Aorta (tissue), 5 donors: ENCODE results near the gene RHOD. TPM values are rescaled to one million over a fixed set of nuclear protein-coding genes. Genes with fewer than 3 reads are reported as not detected.

Experiments
- ATAC-seq: fragments of 200-7000 bp; cut with Tn5 transposase; one replicate; pipeline ENCODE4 v1.9.1; 2022; ENCODE audit warnings: moderate library complexity; ENCODE audit not compliant: low FRiP score
- DNase-seq, 2 donors: peaks; one replicate each; pipeline ENCODE4 v3.0.0-alpha.2; 2020
- H3K27ac ChIP-seq, 2 donors: one replicate each; pipeline ENCODE4 v1.5.1; 2013; ENCODE audit warnings: low read length in 2 of 2, mild to moderate bottlenecking in 2 of 2, moderate library complexity in 2 of 2, control low read depth in 1 of 2, inconsistent platforms in 1 of 2, low read depth in 1 of 2
- H3K27me3 ChIP-seq, 2 donors: one replicate each; pipeline ENCODE4 v1.6.1; 2013; ENCODE audit warnings: control low read depth in 1 of 2, low read length in 1 of 2, mild to moderate bottlenecking in 1 of 2, moderate library complexity in 1 of 2; ENCODE audit not compliant: insufficient read depth in 2 of 2, control insufficient read depth in 1 of 2
- H3K36me3 ChIP-seq, 2 donors: one replicate each; pipeline ENCODE4 v1.6.1; 2013; ENCODE audit warnings: control low read depth in 1 of 2, low read length in 1 of 2, mild to moderate bottlenecking in 1 of 2; ENCODE audit not compliant: insufficient read depth in 2 of 2, control insufficient read depth in 1 of 2
- H3K4me1 ChIP-seq, 2 donors: one replicate each; pipeline ENCODE4 v1.6.1; 2013; ENCODE audit warnings: low read length in 2 of 2, control low read depth in 1 of 2, mild to moderate bottlenecking in 1 of 2, moderate library complexity in 1 of 2; ENCODE audit not compliant: insufficient read depth in 2 of 2, control insufficient read depth in 1 of 2
- H3K4me3 ChIP-seq, 2 donors: one replicate each; pipeline ENCODE4 v1.5.1; 2013; ENCODE audit warnings: low read length in 2 of 2, control low read depth in 1 of 2, mild to moderate bottlenecking in 1 of 2
- H3K9me3 ChIP-seq: one replicate; pipeline ENCODE4 v1.6.1; 2013; ENCODE audit warnings: mild to moderate bottlenecking, low read length; ENCODE audit not compliant: control insufficient read depth
- WGBS, 2 donors: extraction: QIAGEN DNeasy Blood & Tissue Kit; methylation state at CpG; one replicate each; pipeline ENCODE4 v1.1.7; 2013; 5-methylcytosine and 5-hydroxymethylcytosine counted together
- intact Hi-C, 2 donors: fragments of 100-400 bp; cut with DNase I; formaldehyde crosslinking; loops; one replicate each; pipeline versions ENCODE4 v1.14.2 to v1.15.0; 2022
- long read RNA-seq, 2 donors: library from polyadenylated mRNA; unstranded; transcript quantifications; one replicate each; pipeline ENCODE4 v2.0.0, GENCODE V29; 2020 to 2021
- polyA plus RNA-seq, 2 donors: library from polyadenylated mRNA; stranded (reverse); fragments of 200-250 nt; gene quantifications; one replicate each; pipeline ENCODE4 v1.2.3, GENCODE V29; 2013
- total RNA-seq, 2 donors: library from RNA; stranded (reverse); fragmentation: NEBNext Ultra II Directional; extraction: Animal tissue kit (Norgen Biotek cat#: 25700); gene quantifications; one replicate each; pipeline ENCODE4 v1.2.1, GENCODE V29; 2021
- donor health status: healthy with polysubstance abuse.
- donor health status: Bipolar disorder and iron deficiency.
- donor health status: DM: no; HTN: no; CAD: no.
- donor health status: DM: no; HTN: no; CAD: no.
- donor health status: DM: yes; HTN: yes; CAD: no.

The RHOD gene, protein sequence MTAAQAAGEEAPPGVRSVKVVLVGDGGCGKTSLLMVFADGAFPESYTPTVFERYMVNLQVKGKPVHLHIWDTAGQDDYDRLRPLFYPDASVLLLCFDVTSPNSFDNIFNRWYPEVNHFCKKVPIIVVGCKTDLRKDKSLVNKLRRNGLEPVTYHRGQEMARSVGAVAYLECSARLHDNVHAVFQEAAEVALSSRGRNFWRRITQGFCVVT
- total RNA-seq (10 to 100 TPM; 19.4 to 20.1 TPM), polyA plus RNA-seq (10 to 100 TPM; 28.4 to 33.6 TPM)
- long read RNA-seq, donor 1, transcript RHOD-201 (5 exons, 1,129 nt), result major isoform, 30 of 37 reads
- long read RNA-seq, donor 1, partial matches to known transcripts, result 1 of 37 reads
- long read RNA-seq, donor 1, other reads (novel, unspliced or antisense), result 4 of 37 reads
- long read RNA-seq, donor 2, transcript RHOD-201 (5 exons, 1,129 nt), result major isoform, 12 of 15 reads
- long read RNA-seq, donor 2, partial matches to known transcripts, result 0 of 15 reads
- long read RNA-seq, donor 2, other reads (novel, unspliced or antisense), result 2 of 15 reads

DNA sequence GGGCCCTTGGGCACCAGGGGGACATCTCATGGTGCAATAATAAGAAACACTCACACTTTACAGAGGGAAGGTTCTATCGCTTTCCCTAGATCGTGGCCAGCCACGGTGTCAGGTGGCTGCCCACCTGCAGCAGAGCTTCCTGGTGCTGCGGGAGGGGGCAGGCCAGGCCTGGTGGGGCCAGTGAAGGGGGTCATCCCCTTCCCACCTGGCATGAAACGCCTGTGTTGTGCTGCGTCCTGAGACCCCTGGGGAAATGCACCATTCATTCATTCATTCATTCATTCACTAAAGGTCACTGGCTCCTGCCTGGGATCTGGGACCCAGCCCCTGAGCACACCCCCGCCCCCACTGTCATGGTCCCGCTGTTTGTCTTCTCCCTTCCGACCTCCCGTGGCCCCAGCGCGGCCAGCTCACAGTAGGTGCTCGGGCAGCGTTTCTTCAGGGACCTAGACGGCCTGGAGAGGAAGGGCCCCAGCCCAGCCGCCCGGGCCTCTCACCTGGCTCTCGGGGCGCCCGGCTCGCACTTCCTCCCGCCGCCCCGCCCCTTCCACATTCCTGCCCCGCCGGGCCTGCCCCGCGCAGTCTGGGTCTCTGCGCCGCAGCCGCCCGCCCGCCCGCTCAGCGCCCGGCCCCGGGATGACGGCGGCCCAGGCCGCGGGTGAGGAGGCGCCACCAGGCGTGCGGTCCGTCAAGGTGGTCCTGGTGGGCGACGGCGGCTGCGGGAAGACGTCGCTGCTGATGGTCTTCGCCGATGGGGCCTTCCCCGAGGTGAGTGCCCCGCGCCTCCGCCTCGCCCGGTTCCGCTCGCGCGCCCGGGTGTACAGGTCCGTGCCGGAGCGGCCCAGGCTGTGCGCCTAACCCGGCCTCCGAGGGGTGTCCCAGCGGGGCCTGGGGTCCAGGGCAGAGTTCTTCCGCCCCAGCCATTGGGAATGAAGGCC is at the start of gene RHOD:
RHOD (plus strand) TSS at position 581 of the 938 bp plus-strand sequence; CDS start at position 637, 56 bp downstream.
- DNase-seq (peak in 1 of 2 donors; percentile 90), ATAC-seq (peak; percentile 60)
- no peaks in the 10 kb centered on the region for H3K27me3 ChIP-seq
- H3K27ac ChIP-seq, result peak within 1 kb of the TSS in 1 of 2 donors; percentile 39
- H3K36me3 ChIP-seq, result no peaks in the 10 kb centered on the region
- intact Hi-C loops, result no loop called here
- no peaks in the 10 kb centered on the region for H3K9me3 ChIP-seq
- H3K4me3 ChIP-seq, result peak within 1 kb of the TSS; percentile 39 to 48
- H3K4me1 ChIP-seq, result no peaks in the 10 kb centered on the region
- 2% methylated on average over 49 to 72 of the region's 72 CpGs for WGBS, 2 donors

DNA sequence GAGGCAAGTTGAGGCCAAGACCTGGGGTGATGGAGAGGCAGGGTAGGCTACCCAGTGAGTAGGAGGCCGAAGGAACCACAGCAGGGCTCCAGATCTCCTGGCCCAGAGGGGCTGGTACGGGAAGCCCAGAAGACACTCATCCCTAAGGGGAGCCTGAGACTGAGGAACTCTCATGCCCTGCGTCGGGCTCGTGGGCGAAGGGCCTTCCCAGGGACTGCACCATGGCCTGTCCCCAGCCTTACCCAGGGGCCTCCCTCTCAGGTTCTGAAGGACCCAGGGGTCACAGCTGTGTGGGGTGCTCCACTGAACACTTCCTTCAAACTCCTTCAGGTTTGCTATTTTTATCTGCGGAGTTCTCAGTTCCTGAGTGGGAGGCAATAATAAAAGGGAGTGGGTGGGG is 49.5 kb upstream of the RHOD start:
- Histone ChIP-seq H3K9me3 (no peaks in the 10 kb centered on the region), H3K27me3 (no peaks in the 10 kb centered on the region), H3K4me3 (no peak overlapping the region), H3K36me3 (no peaks in the 10 kb centered on the region), H3K27ac (no peak overlapping the region), H3K4me1 (no peaks in the 10 kb centered on the region)
- intact Hi-C loops, result no loop called here
- DNase-seq (no peak), ATAC-seq (no peak)
- WGBS, 2 donors, result 95 to 98% methylated on average over 7 of the region's 7 CpGs

DNA sequence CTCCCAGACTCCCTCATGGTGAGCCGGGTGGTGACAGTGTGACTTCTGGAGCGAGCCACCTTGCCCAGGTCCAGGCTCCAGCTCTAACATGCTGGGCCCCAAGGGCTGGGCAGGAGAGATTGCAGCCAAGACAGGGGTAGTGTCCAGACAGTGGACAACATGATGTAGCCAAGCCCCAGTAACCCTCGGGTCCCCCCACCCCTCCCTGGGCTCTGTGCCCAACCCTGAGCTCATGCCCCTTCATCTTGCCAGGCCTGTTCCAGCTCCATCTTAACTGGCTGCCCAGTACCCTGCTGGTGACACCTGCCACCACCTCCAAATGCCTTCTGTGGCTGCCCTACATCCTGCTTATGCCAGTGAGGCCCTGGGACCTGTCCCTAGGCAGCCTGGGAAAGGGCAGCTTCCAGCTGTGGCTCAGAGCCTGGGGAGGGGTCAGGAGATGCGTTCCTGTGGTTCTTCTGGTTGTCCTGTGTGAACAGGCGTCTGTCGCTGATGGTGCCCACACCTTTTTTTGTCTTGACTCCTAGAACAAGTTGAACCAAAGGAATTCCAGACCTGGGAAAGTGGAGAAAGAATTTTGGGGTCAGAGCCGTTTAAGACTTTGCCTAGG is 46.2 kb upstream of the RHOD start:
- no peaks in the 10 kb centered on the region for H3K4me1 ChIP-seq
- no peak overlapping the region for H3K4me3 ChIP-seq
- intact Hi-C loops, result no loop called here
- ATAC-seq (no peak), DNase-seq (no peak)
- no peak overlapping the region for H3K27ac ChIP-seq
- H3K27me3 ChIP-seq, result no peaks in the 10 kb centered on the region
- no peaks in the 10 kb centered on the region for H3K9me3 ChIP-seq
- WGBS, 2 donors, result 76 to 80% methylated on average over 7 of the region's 7 CpGs
- H3K36me3 ChIP-seq, result no peaks in the 10 kb centered on the region

DNA sequence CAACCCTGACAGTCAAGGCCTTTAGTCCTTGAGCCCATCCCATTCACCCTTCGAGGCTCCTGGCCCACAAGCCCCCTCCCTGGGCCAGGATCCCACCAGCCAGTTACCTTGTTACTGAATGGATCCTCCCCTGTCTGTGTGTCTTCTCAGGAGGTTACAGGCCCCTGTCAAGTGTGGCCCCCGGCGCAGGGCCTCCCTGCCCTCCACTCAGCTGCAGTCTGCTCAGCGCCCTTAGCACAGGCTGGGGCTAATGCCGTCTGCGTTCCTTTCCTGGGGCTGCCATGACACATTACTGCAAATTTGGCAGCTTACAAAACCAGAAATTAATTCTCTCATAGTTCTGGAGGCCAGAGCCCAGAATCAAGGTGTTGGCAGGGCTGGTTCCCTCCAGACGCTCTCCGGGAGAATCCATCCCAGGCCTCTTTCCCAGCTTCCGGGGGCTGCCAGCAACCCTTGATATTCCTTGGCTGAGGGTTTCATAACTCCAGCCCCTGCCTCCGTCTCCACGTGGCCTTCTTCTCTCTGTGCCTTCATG is 43.1 kb upstream of the RHOD start:
- DNase-seq (no peak), ATAC-seq (no peak)
- Histone ChIP-seq H3K27ac (no peak overlapping the region), H3K27me3 (no peaks in the 10 kb centered on the region), H3K4me1 (no peaks in the 10 kb centered on the region), H3K36me3 (no peaks in the 10 kb centered on the region), H3K9me3 (no peaks in the 10 kb centered on the region), H3K4me3 (no peak overlapping the region)
- intact Hi-C loops, result no loop called here
- WGBS, 2 donors, result 88% methylated on average over 11 of the region's 11 CpGs

DNA sequence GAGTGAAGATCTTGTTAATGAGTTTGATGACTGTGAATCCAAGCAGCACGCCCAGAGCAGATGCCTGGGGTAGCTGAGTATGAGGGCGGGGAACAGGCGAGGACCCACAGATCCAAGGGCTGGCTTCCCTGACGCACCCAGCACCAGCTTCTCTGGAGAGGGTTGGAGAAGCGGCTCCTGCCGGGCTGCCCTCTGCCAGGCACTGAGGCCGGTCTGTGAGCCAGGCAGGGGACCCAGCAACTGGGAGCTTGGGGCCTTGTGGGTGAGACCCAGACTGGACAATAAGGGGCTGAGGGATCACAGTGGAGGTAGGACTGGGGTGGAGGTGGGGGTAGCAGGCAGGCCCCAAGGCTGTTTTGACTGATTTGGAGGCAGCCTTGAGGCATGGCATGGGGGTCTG is 42.3 kb upstream of the RHOD start:
- Histone ChIP-seq H3K9me3 (no peaks in the 10 kb centered on the region), H3K27me3 (no peaks in the 10 kb centered on the region), H3K4me1 (no peaks in the 10 kb centered on the region), H3K27ac (no peak overlapping the region), H3K36me3 (no peaks in the 10 kb centered on the region), H3K4me3 (no peak overlapping the region)
- intact Hi-C loops, result no loop called here
- DNase-seq (no peak), ATAC-seq (no peak)
- WGBS, 2 donors, result 97 to 98% methylated on average over 7 of the region's 7 CpGs

DNA sequence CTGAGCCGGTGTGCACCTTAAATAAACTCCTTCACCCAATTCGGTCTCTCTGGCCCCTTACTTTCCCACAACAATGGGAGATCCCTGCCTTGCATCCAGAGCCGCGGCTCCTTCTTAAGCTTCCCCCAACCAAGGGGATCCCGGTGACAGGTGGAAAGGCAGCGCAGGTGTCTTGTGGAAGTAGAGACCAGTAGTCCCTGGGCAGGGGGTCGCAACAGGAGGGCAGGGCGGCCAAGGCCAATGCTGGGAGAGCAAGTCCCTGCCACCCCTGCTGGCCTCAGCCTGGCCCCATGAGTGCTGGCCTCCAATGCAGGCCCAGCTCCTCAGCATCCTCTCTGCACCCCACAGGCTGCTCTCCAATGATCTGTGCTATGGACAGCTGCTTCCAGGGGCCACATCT is 41.6 kb upstream of the RHOD start:
- WGBS, 2 donors, result 94 to 97% methylated on average over 8 of the region's 8 CpGs
- DNase-seq, result no peak

DNA sequence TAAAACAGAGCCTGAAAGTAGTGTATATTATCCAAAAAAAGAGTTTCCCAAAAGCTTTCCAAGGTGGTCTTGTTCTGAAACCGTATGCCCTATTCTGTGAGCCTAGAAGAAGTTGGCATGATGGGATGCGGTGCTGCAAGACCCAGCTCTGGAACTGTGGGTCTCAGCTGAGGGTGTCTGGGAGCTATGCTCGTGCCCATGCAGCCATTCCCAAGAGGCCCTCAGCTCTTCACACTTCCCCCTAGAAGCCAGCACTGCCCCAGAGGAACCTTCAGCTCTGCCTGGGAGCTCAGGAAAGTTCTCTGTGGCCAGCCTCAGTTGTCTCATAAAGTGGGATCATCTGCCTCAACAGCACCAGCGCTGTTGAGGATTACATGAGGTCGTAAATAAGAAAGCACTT is 40.1 kb upstream of the RHOD start:
- no peak for ATAC-seq
- WGBS, 2 donors, result 76 to 82% methylated on average over 5 of the region's 5 CpGs

More for the DNA sequence above, 41.6 kb upstream of the RHOD start:
- H3K27me3 ChIP-seq, result no peaks in the 10 kb centered on the region
- H3K4me3 ChIP-seq, result no peak overlapping the region
- H3K4me1 ChIP-seq, result no peaks in the 10 kb centered on the region
- H3K36me3 ChIP-seq, result no peaks in the 10 kb centered on the region
- intact Hi-C loops, result no loop called here
- no peak overlapping the region for H3K27ac ChIP-seq
- ATAC-seq, result no peak
- no peaks in the 10 kb centered on the region for H3K9me3 ChIP-seq

DNA sequence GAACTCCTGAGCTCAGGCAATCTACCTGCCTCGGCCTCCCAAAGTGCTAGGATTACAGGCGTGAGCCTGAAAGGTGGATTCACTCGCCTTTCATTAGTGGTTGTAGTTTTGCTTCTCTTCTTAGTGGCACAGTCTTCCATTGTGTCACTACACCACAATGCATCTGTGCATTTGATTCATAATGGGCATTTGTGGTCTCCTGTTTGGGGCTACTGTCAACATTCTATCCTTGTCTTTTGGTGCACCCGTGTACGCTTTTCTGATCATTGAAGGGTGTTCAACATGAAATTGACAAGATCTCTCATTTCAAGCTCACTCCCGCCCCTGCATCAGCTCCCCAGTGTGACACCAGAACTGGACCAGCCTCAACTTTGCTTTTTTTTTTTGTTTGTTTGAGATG is 35.7 kb upstream of the RHOD start:
- no peaks in the 10 kb centered on the region for H3K36me3 ChIP-seq
- H3K9me3 ChIP-seq, result no peaks in the 10 kb centered on the region
- DNase-seq (no peak), ATAC-seq (no peak)
- 89 to 95% methylated on average over 6 of the region's 6 CpGs for WGBS, 2 donors
- no peak overlapping the region for H3K27ac ChIP-seq
- intact Hi-C loops, result no loop called here
- H3K27me3 ChIP-seq, result no peaks in the 10 kb centered on the region
- H3K4me3 ChIP-seq, result no peak overlapping the region
- no peaks in the 10 kb centered on the region for H3K4me1 ChIP-seq

More for the DNA sequence above, 40.1 kb upstream of the RHOD start:
- Histone ChIP-seq H3K36me3 (no peaks in the 10 kb centered on the region), H3K4me1 (no peaks in the 10 kb centered on the region), H3K27me3 (no peaks in the 10 kb centered on the region), H3K27ac (no peak overlapping the region), H3K9me3 (no peaks in the 10 kb centered on the region), H3K4me3 (no peak overlapping the region)
- intact Hi-C loops, result no loop called here
- no peak for DNase-seq
